ENCODE measurements around the gene ZNF169. TPM values are rescaled to one million over a fixed set of nuclear protein-coding genes. Genes with fewer than 3 reads are reported as not detected.

ZNF169 gene
- total RNA-seq = 2.0 and 2.6 TPM in 2 replicates

DNA sequence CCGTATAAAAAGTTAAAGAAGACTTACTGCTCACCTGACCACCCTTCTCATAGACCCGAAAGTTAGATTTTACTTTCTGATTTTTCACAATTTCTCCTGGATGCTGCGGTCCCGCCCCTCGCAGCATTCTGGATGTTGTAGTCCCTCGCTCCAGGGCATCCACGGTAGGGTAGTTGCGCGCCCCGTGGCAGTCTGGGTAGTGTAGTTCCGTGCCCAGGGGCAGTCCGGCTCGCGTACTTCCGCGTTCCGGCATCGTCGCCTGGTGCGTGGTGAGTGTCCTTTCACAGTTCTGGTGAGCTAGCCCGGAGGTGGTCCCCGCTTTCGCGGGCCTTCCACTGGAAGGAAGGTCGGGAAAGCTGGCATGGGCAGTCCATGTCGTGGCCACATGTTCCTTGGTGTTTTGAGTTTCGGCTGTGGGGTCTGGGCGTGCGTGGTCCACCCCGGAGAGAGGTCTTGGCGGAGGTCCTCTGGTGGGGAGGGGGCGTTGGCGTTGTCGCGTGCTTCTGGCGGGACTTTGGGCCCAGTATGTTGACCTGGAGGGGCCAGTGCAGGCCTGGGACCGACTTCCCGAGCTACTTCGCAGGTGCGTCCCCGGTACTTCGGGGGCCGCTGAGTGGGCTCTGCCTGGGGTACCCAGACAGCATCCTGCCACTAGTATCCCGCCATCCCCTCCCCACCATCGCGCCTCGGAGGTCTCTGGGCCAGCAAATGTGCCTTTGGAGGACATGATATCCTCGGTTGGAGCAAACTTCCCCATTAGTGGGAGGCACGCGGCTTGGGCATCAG, at the start of gene ZNF169:
ZNF169 (plus strand) TSS at position 222 of the 786 bp plus-strand sequence. CDS start 19,515 bp downstream, outside the sequence.

DNA sequence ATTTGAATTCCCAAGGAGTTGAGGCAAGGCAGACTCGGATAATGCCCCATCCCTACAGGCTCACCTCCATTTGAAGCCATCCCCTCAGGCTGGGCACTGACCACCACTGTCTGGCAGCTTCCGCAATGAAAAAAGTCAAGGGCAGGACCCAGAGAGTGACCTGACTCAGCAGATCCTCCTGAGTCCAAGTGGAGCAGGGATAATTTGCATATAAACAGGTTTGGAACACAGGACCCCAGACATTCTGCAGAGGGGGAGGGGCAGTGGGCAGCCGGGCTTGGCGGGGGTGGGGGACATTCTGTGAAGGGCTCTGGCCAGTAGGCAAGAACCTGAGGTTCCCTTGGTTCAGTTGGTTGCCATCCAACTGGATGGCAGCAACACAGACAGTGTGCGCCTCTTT, 69.4 kb downstream of the ZNF169 start, which contains the start of gene NUTM2F:
NUTM2F (minus strand) TSS at position 101 of the 400 bp plus-strand sequence; CDS start at position 80, 21 bp downstream.

Other genes with a start within 250 kb of the ZNF169 start
- 5.1 and 6.0 TPM in 2 replicates for gene PTPDC1, start 174.8 kb upstream of the ZNF169 start, total RNA-seq
- not detected in 2 replicates for gene NUTM2F, start 69.3 kb downstream of the ZNF169 start, total RNA-seq

All from mammary microvascular endothelial cell (primary cell).